AG09319 (cell line): ENCODE data around the gene IVL.

ENCODE experiments used
- DNase-seq: peaks from one replicate; pipeline ENCODE4 v3.0.0-alpha.2; 2010; ENCODE audit warnings: low read depth; ENCODE audit errors: extremely low read depth
- CTCF ChIP-seq: IDR thresholded peaks from 2 replicates; pipeline ENCODE4 v1.5.1; 2011; ENCODE audit warnings: low read depth, mild to moderate bottlenecking, inconsistent platforms, low read length, moderate library complexity

IVL gene

GRCh38 chr1:152907686-152908601, at the start of gene IVL:
IVL (plus strand) TSS chr1:152908546; CDS start chr1:152909798, 1,252 bp downstream.
- no peak for TF ChIP-seq CTCF
- DNase-seq, result no peak

- DNase-seq, result no peak
- no peak for TF ChIP-seq CTCF
Observed at GRCh38 chr1:152859696-152860095, 48.6 kb upstream of the IVL start, which contains the start of gene LCE7A. LCE7A (plus strand) TSS chr1:152859996; CDS start chr1:152860698, 702 bp downstream.

GRCh38 chr1:152860129-152860528, 48.2 kb upstream of the IVL start:
- DNase-seq, result no peak
- no peak for TF ChIP-seq CTCF

- DNase-seq, result no peak
- TF ChIP-seq CTCF, result no peak
Observed at GRCh38 chr1:152861374-152861773, 47.0 kb upstream of the IVL start.

GRCh38 chr1:152864443-152864842, 43.9 kb upstream of the IVL start:
- DNase-seq, result no peak
- TF ChIP-seq CTCF, result no peak

- no peak for DNase-seq
- TF ChIP-seq CTCF, result no peak
Observed at GRCh38 chr1:152866321-152866720, 42.0 kb upstream of the IVL start.

- DNase-seq, result peak; percentile 36
- TF ChIP-seq CTCF, result peak; percentile 83
Observed at GRCh38 chr1:152869808-152870419, 38.4 kb upstream of the IVL start.
